ENCODE results near the gene CCNJ.
A peak's percentile ranks its signal among the peaks of the same experiment; 100 is the strongest.

The CCNJ gene

DNA sequence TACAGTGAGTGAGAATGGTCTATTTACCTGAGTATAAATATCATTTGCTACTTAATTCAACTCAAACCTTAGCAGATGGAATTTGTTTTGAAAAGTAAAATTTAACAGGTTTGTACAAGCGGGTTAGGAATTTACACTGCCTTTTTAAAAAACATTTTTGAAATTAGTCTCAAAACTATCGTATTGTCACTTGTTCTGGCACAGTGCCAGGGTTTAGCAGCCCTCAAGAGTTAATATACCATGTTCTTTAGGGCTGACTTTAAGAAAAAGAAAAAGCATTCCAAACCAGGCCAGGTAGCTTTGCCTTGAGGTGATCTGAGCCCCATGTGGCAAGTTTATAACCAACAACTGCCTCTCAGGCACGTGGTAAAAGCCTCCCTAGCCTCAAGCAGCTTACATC is 17.8 kb downstream of the CCNJ start:
- no peak for DNase-seq

DNA sequence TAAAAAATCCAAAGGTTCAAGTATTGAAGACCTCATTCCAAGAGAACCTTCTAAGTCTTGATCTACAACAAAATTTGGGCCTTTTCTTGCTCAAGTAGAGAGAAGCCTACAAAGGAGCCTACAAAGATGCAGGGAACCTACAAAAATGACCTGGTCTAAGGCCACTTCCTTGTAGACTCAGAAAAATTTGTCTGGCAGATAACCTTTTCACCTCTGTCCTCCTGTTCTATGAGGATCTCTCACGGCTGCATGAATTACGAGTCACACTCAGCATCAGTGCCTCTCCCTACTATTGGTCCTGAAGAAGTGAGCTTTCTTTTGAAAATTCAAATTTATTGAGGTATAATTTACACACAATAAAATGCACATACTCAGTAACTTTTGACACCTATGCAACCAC is 29.3 kb downstream of the CCNJ start:
- no peak for DNase-seq

DNA sequence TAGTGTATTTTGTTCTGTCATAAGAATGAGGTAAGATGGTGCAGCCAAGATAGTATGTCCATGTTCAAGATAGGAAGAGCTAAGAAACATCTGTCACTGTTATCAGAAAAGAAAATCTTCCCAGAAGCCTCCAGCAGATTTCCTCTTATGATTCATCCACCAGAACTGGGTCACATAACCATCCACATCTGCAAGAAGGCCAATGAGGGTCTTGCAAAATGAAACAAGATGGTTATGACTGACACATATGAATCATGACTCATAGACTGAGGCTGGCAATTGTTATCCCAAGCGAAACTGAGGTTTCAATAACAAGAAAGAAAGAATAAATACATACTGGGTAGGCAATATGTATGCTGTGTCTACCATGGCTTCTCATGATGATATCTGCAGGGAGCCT is 30.3 kb downstream of the CCNJ start:
- DNase-seq: no peak

DNA sequence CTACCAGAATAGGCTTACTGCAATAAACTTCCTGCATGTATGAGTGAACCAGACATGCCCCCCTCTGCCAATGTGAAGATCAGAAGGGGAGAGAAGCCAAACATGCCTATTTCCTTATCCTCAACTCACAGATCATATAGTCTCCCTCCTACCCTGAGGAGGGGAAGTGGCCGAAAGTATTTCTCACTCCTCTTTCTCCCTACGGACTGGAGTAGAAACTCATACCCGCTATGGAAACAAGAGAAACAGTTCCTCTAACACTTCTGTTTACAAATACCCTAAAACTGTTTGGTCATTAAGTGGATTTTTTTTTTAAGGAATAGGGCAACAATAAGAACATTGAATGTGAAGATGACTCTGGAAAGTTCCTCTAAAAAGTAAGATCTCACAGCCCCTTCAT is 31.4 kb downstream of the CCNJ start:
- DNase-seq: no peak

DNA sequence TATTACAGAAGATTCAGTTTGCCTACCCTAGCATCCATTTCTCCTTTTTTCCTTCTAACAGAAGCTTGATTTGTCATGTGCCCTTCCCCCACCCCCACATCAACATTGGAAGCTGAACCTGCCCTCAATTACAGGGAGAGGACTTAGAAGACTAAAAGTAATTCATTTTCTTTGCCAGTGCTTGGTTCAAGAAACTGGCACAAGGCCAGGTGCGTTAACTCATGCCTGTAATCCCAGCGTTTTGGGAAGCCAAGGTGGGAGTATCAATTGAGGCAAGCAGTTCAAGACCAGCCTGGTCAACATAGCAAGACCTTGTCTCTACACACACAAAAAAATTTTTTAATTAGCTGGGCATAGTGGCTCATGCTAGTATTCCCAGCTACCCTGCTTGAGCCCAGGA is 32.6 kb downstream of the CCNJ start:
- DNase-seq: no peak

DNA sequence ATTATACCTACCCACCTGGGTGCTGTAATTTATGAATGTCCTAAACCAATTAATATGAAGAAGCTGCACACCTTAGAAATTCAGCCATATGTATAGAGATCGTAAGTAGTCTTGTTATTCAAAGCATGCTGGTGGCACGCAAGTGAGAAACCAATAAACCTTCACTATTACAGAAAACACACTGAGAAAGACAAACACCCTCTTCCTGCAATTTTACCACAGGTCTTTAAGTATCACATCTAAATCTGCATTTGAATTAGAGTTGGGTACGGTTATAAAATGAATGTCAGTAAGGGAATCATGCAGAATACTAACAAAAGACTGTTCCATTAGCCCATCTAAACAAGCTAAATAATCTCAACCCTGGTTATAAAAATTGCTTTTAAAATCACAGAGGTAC is 33.8 kb downstream of the CCNJ start:
- no peak for DNase-seq

DNA sequence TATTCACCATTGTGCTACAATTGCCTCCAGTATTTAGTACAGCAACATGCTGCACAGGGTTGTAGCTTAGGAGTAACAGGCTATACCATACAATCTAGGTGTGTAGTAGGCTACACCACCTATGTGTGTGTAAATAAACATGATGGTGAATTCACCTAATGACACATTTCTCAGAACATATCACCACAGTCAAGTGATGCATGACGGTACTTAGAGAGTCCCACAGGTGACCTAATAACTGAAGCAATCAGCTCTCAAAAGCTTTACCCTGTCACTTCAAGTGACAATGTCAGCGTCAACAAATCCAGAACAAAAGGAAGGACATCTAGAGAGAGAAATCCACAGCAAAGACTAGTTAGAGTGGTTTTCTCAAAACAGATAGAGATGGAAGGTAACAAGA is 38.8 kb downstream of the CCNJ start:
- no peak for DNase-seq

DNA sequence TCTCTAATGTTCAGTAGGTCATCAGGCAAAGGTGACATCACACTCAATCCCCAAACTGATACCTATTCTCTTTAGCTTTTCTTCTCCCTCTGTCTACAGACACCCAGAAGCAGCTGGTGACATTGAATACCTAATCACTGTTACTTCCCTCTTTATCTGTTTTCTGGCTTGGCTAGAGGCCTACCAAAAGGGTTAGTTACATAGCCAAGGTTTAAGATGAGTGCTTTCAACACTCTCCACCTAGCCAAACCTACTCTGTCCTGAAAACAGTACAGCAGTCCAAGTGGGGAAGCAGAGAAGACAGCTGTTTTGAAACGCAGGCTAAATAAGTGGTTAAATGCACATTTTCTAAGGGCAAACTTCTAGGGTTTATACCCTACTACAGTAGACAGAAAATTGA is 39.4 kb downstream of the CCNJ start:
- DNase-seq: no peak

DNA sequence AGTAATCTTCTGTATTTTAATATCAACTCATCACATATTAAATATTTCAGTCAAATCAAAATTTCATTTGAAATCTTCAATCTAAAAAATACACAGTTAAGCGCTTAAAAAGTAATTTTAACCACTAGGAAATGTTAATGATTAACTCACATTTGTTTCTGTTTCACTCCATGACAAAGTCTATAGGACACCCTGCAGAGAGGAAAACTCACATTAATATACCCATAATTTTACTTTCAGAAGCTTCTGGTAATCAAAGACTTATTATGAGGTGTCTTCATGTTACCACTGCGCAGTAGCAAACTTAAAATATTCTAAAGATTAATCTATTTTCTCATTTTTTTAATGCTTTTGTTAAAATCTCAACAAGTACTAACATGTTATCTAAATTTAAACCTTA is 45.7 kb downstream of the CCNJ start:
- DNase-seq: no peak

DNA sequence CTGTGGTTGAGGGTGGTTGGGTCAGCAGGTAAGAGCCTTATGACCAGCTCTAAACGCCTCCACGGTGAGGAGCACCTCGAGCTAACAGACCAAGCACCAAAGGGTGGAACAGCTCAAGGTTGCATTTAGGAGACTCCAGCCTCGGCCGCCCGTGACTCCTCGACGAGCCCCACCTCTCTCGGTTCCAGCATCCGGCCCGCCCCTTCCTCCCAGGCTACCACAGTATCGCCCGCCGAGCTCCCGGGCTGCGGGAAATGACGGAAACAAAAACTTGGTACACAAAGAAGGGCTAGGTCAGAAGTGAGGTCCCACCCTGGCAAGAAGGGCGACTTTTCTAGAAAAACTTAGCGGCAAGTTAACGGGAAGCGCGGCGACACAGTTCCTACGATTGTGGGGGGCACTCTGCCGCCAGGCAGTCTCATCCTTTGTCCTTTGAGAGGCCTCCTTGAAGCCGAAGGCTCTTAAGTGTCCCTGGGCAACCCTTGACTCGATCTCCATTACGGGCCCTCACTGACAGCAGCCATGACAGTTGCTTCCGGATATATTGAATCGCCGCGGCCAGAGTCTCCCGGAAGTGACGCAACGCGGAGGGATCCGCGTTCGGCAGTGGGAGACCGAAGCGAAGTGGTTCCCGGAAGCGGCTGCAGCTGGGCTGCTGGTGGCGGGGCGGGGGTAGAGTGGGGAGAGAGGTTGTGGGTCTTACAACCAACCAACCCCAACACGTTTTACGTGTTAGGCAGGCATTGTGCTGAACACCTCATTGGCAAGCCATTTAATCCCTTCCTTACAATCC is 46.5 kb downstream of the CCNJ start:
- DNase-seq: peak; percentile 81

DNA sequence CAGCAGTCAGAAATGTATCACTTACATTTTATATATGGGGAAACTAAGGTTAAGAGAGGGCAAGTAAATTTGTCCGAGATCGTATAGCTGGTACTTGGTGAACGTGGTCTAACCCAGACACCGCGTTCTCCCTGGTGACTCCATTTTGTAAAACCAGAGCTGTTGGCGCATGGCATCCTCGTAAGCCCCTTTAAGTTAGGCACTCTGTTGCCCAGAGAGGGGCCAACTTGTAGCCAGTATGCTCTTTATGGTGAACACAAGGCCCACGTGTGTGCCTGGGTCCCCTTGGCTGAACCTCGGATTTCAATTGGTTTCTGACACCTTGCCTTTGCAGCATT is 47.0 kb downstream of the CCNJ start:
- no peak for DNase-seq

DNA sequence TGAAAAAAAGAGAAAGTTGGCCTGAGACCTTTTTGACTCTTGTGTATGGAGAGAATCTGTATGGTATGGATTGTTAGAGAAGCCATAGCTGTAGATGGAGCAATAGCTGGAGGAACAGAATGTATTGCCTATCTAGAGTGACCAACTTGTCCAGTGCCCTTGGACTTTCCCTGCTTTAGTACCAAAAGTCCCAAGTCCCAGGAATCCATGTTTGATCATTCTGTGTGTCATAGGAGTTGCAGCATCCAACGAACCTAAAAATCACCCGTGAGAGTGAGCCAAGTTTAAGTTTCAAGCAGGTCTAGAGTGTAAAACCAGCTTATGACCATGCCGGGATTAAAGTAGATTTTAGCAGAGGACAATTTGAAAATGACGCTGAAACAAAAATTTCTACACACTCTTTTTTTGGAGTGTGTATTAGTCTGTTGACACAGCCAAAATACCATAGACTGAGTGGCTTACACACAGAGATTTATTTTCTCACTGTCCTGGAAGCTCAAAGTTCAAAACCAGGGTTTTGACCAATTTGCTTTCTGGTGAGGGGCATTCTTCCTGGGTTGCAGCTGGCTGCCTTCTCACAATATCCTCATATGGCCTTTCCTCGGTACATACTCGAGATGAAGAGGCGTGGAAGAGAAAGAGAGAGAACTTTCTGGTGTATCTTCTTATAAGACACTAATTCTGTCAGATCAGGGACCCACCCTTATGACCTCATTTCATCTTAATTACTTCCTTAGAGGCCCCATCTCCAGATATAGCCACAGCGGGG is 49.8 kb downstream of the CCNJ start:
- no peak for DNase-seq

DNA sequence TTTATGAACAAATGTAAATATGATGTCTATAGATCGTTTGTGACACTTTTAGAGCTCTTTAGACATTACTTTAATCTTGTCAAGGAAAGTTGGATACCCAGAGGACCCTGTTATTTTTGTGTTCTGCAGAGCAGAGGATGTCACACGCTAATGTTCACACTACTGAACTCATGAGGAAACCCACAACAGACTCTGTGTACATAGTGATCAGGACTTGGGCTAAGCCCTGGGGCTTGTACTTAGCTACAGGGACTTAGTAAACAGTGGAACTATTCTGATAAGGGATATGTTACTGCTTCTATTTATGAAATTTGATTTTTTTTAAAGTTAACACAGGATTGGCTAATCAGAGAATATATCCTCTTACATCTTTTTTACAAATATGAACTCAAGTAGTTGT is 50.6 kb downstream of the CCNJ start:
- DNase-seq: no peak

DNA sequence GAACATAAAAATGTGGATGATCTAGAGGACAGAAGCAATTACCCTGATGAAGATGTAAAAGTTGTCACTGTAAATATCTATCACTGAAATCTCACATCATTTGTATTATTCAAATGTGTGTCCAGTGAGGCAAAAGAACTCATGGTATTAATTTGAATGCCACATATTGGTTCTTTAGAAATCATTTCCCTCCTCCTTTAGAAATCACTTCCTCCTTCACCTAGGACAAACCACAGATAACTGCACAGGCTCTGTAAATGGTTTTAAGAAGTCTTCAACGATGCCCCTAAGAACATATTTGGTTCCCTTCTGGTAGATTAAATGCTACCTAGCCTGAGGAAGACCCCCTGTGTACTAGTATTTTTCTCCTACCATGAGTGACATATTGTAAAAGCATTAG is 53.6 kb downstream of the CCNJ start:
- DNase-seq: no peak

DNA sequence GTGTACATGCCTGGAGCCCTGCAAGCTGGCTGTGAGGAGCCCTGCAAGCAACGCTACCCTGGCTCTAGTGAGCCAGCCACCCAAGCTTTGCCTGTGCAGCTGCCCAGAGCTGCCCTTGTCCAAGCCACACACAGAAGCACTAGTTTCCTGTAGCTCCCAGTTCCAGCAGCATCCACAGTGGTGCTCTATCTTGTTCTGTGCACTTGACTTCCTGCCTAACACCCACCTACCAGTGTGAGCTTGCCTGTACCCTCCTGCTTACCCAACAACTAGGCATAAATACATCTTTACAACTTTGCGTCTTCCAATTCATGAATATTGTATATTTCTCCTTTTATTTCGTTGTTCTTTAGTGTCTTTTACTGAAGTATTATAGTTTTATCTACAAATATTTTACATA is 54.5 kb downstream of the CCNJ start:
- no peak for DNase-seq

DNA sequence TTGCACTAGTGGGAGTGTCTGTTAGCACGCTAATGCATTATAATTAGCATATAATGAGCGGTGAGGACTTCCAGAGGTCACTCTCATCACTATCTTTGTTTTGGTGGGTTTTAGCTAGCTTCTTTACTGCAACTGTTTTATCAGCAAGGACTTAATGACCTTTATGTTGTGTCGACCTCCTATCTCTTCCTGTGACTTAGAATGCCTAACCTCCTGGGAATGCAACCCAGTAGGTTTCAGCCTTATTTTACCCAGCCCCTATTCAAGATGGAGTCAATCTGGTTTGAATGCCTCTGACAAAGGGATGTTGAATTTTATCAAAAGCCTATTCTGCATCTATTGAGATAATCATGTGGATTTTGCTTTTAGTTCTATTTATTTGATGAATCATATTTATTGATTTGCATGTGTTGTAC is 64.2 kb downstream of the CCNJ start:
- no peak for DNase-seq
